Upper lobe of left lung (tissue), 6 donors: ENCODE data around the gene ARIH2. TPM values are rescaled to one million over a fixed set of nuclear protein-coding genes. Genes with fewer than 3 reads are reported as not detected.

Experiments used
- ATAC-seq, 2 donors: fragments of 200-7000 bp; cut with Tn5 transposase; one replicate each; pipeline ENCODE4 v1.9.1; 2022; ENCODE audit warnings: mild to moderate bottlenecking in 2 of 2, moderate library complexity in 2 of 2; ENCODE audit not compliant: low FRiP score in 2 of 2
- DNase-seq, 2 donors: peaks; one replicate each; pipeline ENCODE4 v3.0.0-alpha.2; 2019 to 2020
- H3K27ac ChIP-seq, 4 donors: fragments of 200-600 bp; sonication (generic); one replicate each; pipeline ENCODE4 v1.5.1; 2016 to 2019
- H3K27me3 ChIP-seq, 4 donors: fragments of 200-600 bp; sonication (generic); one replicate each; pipeline ENCODE4 v1.5.1; 2017 to 2019
- H3K36me3 ChIP-seq, 4 donors: fragments of 200-600 bp; sonication (generic); one replicate each; pipeline ENCODE4 v1.5.1; 2016 to 2019
- H3K4me1 ChIP-seq, 4 donors: fragments of 200-600 bp; sonication (generic); one replicate each; pipeline ENCODE4 v1.5.1; 2018 to 2019
- H3K4me3 ChIP-seq, 4 donors: fragments of 200-600 bp; sonication (generic); one replicate each; pipeline ENCODE4 v1.5.1; 2017 to 2019; ENCODE audit warnings: mild to moderate bottlenecking in 2 of 4, moderate library complexity in 1 of 4
- H3K9me3 ChIP-seq, 4 donors: fragments of 200-600 bp; sonication (generic); one replicate each; pipeline ENCODE4 v1.5.1; 2018 to 2019
- CTCF ChIP-seq, 6 experiments: fragments of 450-650 bp in 4 of 6; fragments of 200-600 bp in 2 of 6; sonication (generic) in 2 of 6; IDR thresholded peaks; one replicate each; pipeline ENCODE4 v1.5.1; 2016 to 2019; ENCODE audit warnings: antibody characterized with exemption in 6 of 6
- EP300 ChIP-seq, 4 donors: sonication (generic); formaldehyde crosslinking; IDR thresholded peaks; one replicate each; pipeline ENCODE4 v1.5.1; 2017; ENCODE audit warnings: antibody characterized with exemption in 4 of 4, control low read depth in 2 of 4
- POLR2A ChIP-seq, 4 donors: fragments of 450-650 bp; IDR thresholded peaks; one replicate each; pipeline ENCODE4 v1.5.1; 2016 to 2017; ENCODE audit warnings: antibody characterized with exemption in 4 of 4, mild to moderate bottlenecking in 2 of 4
- POLR2AphosphoS5 ChIP-seq, 2 donors: sonication (generic); formaldehyde crosslinking; IDR thresholded peaks; one replicate each; pipeline ENCODE4 v1.5.1; 2017; ENCODE audit warnings: antibody characterized with exemption in 2 of 2
- WGBS, 2 donors: methylation state at CpG; one replicate each; pipeline ENCODE4 v1.1.5; 2017 to 2018; 5-methylcytosine and 5-hydroxymethylcytosine counted together
- total RNA-seq, 6 donors: library from RNA; depleted of rRNA in 4 of 6; stranded (reverse); fragments of >200 nt in 4 of 6; gene quantifications; one replicate each; pipeline versions ENCODE4 v1.1.0 to v1.2.1, GENCODE V29; 2016 to 2021
- donor health status: DM: no; HTN: no; CAD: no; lungs with moderate emphysema.
- donor health status: DM: no; HTN: yes; CAD: no; lungs with severe emphysema.

The ARIH2 gene
- total RNA-seq, 6 donors from 2014 or later: 81.2 to 190 (median 91.0) TPM

GRCh38 chr3:48957006-48957705 lies 38.5 kb downstream of the ARIH2 start:
- Histone ChIP-seq H3K4me3 (no peak overlapping the region), H3K4me1 (no peaks in the 10 kb centered on the region), H3K36me3 (peaks cover 9 to 35% (median 22%) of the 10 kb centered on the region in 4 donors), H3K27me3 (no peaks in the 10 kb centered on the region), H3K9me3 (no peaks in the 10 kb centered on the region), H3K27ac (no peak overlapping the region)
- ATAC-seq: no peak
- WGBS, 2 donors: 96 to 100% methylated on average over 2 of the region's 2 CpGs
- DNase-seq: no peak
- no peak for TF ChIP-seq POLR2AphosphoS5 (IDR thresholded peaks at IDR 0.05)
- TF ChIP-seq POLR2A (IDR thresholded peaks at IDR 0.05): no peak
- TF ChIP-seq EP300 (IDR thresholded peaks at IDR 0.05): no peak
- TF ChIP-seq CTCF (IDR thresholded peaks at IDR 0.05): no peak

DNA sequence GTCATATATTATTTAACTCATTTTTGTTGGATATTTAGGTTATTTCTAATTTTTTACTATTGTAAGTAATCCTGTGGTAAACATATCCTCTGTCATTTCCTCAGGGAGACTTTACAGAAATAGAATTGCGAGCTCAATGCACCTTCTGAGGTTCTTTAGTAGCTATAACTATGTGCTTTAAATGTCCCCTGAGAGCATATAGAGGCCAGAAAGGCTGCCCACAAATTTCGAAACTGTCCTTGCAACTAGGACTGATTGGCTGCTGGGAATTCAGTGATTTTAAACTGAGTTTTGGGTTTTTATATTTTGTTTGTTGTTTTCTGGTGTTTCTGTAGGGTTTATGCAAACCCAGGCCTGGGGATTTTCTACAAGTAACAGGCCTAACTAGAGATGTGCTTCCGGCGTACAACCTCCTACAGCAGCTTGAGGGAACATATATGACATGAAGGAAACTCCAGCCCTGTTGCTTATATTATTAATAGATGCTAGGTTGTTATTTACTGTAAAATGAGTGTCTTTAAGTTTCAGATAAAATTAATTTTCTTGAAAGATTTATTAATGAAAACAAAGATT lies 42.3 kb downstream of the ARIH2 start:
- Histone ChIP-seq H3K27me3 (no peaks in the 10 kb centered on the region), H3K4me1 (no peaks in the 10 kb centered on the region), H3K9me3 (no peaks in the 10 kb centered on the region), H3K36me3 (peaks cover 14 to 49% (median 31%) of the 10 kb centered on the region in 4 donors), H3K27ac (no peak overlapping the region), H3K4me3 (no peak overlapping the region)
- WGBS, 2 donors: 76 to 81% methylated on average over 4 of the region's 4 CpGs
- ATAC-seq (no peak), DNase-seq (no peak)
- no peak for TF ChIP-seq EP300 (IDR thresholded peaks at IDR 0.05)

- no peaks in the 10 kb centered on the region for H3K4me1 ChIP-seq
- DNase-seq (no peak), ATAC-seq (no peak)
- no peaks in the 10 kb centered on the region for H3K27me3 ChIP-seq
- no peak overlapping the region for H3K4me3 ChIP-seq
- TF ChIP-seq POLR2AphosphoS5 (IDR thresholded peaks at IDR 0.05) (no peak), CTCF (IDR thresholded peaks at IDR 0.05) (no peak), POLR2A (IDR thresholded peaks at IDR 0.05) (no peak), EP300 (IDR thresholded peaks at IDR 0.05) (no peak)
- peaks cover 15 to 60% (median 36%) of the 10 kb centered on the region in 4 donors for H3K36me3 ChIP-seq
- H3K27ac ChIP-seq: no peak overlapping the region
- H3K9me3 ChIP-seq: no peaks in the 10 kb centered on the region
- 90 to 92% methylated on average over 2 of the region's 2 CpGs for WGBS, 2 donors
Observed at GRCh38 chr3:48962340-48962739, 43.7 kb downstream of the ARIH2 start.

DNA sequence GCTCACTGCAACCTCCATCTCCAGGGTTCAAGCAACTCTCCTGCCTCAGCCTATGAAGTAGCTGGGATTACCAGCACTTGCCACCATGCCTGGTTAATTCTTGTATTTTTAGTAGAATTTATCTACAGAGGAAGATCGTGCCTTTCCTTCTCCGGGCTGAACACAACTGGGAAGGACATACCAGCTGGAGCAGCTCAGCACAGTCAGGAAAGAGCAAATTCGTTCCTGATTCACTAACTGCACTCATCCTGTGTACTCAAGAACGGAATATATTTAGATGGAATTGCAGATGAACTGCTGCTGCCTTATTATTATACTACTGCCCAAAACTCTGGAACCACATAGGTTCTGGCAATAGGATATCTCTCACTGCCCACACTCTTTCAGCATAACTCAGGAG lies 44.3 kb downstream of the ARIH2 start:
- peaks cover 15 to 62% (median 35%) of the 10 kb centered on the region in 4 donors for H3K36me3 ChIP-seq

DNA sequence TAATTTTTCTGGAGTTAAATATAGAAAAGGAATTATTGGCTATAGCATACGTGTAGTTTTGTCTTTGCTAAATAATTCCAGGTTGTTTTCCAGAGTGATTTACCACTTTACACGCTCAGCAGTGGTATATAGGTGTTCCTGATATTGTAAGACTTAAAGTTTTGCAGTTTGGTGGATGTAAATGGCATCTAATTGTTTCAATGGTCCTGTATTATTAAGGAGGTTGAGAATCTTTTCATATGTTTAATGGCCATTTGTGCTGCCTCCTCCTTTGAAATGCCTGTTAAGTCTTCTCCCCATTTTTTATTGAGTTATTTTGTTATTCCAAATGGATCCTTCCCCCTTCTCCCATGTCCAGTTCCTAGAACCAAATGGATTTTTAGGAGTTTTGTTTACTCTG lies 44.9 kb downstream of the ARIH2 start:
- H3K36me3 ChIP-seq: peaks cover 12 to 62% (median 35%) of the 10 kb centered on the region in 4 donors
- no peaks in the 10 kb centered on the region for H3K9me3 ChIP-seq
- no peak overlapping the region for H3K4me3 ChIP-seq
- no peaks in the 10 kb centered on the region for H3K27me3 ChIP-seq
- WGBS, 2 donors: 85 to 86% methylated on average over 2 of the region's 2 CpGs
- H3K4me1 ChIP-seq: no peaks in the 10 kb centered on the region
- H3K27ac ChIP-seq: no peak overlapping the region
- ATAC-seq: no peak
- no peak for TF ChIP-seq EP300 (IDR thresholded peaks at IDR 0.05)
- no peak for TF ChIP-seq POLR2A (IDR thresholded peaks at IDR 0.05)
- no peak for TF ChIP-seq POLR2AphosphoS5 (IDR thresholded peaks at IDR 0.05)
- no peak for TF ChIP-seq CTCF (IDR thresholded peaks at IDR 0.05)
- DNase-seq: no peak

More for the DNA sequence above, 44.3 kb downstream of the ARIH2 start:
- Histone ChIP-seq H3K4me3 (no peak overlapping the region), H3K27ac (no peak overlapping the region), H3K9me3 (no peaks in the 10 kb centered on the region), H3K4me1 (no peaks in the 10 kb centered on the region), H3K27me3 (no peaks in the 10 kb centered on the region)
- 92 to 98% methylated on average over 4 of the region's 4 CpGs for WGBS, 2 donors
- TF ChIP-seq CTCF (IDR thresholded peaks at IDR 0.05): no peak
- no peak for TF ChIP-seq POLR2A (IDR thresholded peaks at IDR 0.05)
- no peak for TF ChIP-seq EP300 (IDR thresholded peaks at IDR 0.05)
- no peak for TF ChIP-seq POLR2AphosphoS5 (IDR thresholded peaks at IDR 0.05)
- DNase-seq (no peak), ATAC-seq (no peak)
